Measurements from ENCODE around the gene EDNRB.

- TF ChIP-seq EP300 (IDR thresholded peaks at IDR 0.05): no peak
- no peak for TF ChIP-seq POLR2A (IDR thresholded peaks at IDR 0.05)
Measured at GRCh38 chr13:77896977-77897376, 21.7 kb downstream of the EDNRB start.
